OCI-LY1 (cell line): ENCODE data around the gene AUH.

Experiments used
- EZH2 ChIP-seq: fragments of 200-600 bp; sonication (generic), shearing (Covaris generic); IDR thresholded peaks from 2 replicates; pipeline ENCODE4 v1.8.0; 2017; ENCODE audit warnings: borderline replicate concordance, mixed run types, mild to moderate bottlenecking, antibody characterized with exemption, low read length, moderate library complexity, mixed read lengths
- TF ChIP-seq, protein P1 (sequence below): fragments of 200-600 bp; sonication (generic), shearing (Covaris generic); IDR thresholded peaks from 2 replicates; pipeline ENCODE4 v1.5.1; 2017; ENCODE audit warnings: mild to moderate bottlenecking, antibody characterized with exemption, low read length, moderate library complexity, mixed read lengths

DNA sequence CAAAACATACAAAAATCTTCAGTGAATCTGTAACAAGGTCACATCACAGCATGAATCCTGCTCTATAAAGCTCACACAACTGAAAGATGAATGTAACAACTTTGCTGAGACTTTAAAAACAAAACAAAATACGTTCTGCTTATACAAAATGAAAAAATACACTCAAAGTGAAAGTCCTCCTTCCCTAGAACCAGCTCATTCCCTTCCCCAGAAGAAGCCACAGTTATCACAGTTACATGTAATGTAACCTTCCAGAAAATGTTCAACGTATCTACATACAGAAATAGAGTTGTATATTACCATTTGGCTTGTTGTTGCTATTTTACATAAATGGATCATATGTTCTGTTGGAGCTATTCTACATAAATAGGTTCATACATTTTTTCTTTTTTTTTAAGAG lies 2.6 kb downstream of the AUH start:
- TF ChIP-seq, protein P1, sequence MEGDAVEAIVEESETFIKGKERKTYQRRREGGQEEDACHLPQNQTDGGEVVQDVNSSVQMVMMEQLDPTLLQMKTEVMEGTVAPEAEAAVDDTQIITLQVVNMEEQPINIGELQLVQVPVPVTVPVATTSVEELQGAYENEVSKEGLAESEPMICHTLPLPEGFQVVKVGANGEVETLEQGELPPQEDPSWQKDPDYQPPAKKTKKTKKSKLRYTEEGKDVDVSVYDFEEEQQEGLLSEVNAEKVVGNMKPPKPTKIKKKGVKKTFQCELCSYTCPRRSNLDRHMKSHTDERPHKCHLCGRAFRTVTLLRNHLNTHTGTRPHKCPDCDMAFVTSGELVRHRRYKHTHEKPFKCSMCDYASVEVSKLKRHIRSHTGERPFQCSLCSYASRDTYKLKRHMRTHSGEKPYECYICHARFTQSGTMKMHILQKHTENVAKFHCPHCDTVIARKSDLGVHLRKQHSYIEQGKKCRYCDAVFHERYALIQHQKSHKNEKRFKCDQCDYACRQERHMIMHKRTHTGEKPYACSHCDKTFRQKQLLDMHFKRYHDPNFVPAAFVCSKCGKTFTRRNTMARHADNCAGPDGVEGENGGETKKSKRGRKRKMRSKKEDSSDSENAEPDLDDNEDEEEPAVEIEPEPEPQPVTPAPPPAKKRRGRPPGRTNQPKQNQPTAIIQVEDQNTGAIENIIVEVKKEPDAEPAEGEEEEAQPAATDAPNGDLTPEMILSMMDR: no peak
- TF ChIP-seq EZH2: no peak
